Subcutaneous adipose tissue (tissue), 4 donors: ENCODE data around the gene NME4. TPM values are rescaled to one million over a fixed set of nuclear protein-coding genes. Genes with fewer than 3 reads are reported as not detected.

Experiments used
- CTCF ChIP-seq: fragments of 450-650 bp; IDR thresholded peaks from one replicate; pipeline ENCODE4 v1.5.1; 2016; ENCODE audit warnings: low read depth, mild to moderate bottlenecking, control low read depth, antibody characterized with exemption, moderate library complexity
- total RNA-seq, 4 donors: library from RNA; depleted of rRNA; stranded (reverse); fragments of >200 nt; gene quantifications; one replicate each; pipeline ENCODE4 v1.1.0, GENCODE V29; 2016

The NME4 gene
- total RNA-seq, 4 donors from 2014 or later = 62.1 to 120 (median 96.5) TPM

DNA sequence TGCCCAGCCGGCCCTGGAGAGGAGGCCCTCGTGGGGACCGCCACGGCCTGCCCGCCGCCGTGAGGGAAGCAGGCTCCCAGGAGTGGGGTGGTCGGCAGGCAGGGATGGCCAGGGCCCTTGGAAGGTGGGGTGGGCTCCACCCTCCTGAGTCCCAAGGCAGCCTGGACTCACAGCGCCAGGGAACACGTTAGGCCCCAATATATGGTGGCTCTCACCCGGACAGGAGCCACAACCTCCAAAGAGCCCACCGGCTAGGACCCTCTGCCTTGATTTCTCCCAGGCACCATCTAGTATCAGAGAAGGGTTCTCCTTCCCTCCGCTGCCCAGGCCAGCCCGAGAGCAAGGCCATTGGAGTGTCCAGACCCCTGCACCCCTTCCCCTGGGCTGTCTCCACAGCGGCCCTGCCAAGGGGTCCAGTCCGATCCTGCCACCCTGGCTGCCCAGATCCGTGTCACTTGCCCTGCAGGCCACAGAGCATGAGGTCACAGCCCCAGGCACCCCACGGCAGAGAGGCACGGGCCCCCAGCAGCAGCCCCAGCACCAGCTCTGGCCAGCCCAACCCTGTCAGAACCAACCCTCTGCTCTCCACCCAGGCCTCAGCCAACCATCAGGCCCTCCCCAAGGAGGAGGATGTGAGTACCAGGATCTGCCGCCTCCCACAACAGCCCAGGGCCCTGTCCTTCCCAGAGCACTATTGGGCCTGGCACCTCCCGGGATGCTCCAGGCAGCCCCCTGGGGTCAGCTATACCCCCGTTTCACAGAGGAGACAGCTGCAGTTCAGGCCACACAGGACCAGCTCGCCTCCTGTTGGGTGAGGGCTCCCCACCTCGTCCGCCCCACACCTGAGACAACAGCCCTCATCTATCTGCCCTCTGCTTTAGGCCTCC lies 43.4 kb upstream of the NME4 start:
- TF ChIP-seq CTCF = no peak

DNA sequence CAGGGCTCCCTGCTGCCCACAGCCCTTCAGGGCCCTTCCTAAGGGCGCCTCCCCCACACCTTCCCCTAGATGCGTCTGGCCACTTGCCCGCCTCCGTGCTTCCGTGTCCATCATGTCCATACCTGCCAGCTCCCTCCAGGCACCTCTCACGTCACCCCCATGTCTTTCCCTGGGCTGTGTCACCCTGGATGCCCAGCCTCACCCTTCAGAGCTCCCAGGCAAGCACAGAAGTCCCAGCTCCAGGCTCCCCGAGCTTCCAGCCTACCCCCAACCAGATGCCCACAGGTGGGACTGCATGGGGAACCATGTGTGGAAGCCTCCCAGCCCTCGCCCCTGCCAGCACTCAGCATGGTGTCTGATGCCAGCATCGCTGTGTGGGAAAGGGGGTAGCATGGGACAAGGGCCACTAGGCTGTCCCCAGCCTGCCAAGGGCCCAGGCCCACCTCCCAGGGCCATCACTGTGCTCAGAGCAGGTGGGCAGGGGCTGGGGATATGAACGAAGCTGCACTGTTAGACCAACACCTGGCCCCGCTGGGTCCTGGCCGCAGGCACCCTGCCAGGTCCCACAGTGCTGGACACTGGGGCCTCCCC lies 42.6 kb upstream of the NME4 start:
- no peak for TF ChIP-seq CTCF

- no peak for TF ChIP-seq CTCF
These were observed 42.0 kb upstream of the NME4 start for GRCh38 chr16:354971-355461.

GRCh38 chr16:356741-357140 lies 40.3 kb upstream of the NME4 start:
- no peak for TF ChIP-seq CTCF

- no peak for TF ChIP-seq CTCF
These were observed 37.8 kb upstream of the NME4 start for GRCh38 chr16:359067-359763.

DNA sequence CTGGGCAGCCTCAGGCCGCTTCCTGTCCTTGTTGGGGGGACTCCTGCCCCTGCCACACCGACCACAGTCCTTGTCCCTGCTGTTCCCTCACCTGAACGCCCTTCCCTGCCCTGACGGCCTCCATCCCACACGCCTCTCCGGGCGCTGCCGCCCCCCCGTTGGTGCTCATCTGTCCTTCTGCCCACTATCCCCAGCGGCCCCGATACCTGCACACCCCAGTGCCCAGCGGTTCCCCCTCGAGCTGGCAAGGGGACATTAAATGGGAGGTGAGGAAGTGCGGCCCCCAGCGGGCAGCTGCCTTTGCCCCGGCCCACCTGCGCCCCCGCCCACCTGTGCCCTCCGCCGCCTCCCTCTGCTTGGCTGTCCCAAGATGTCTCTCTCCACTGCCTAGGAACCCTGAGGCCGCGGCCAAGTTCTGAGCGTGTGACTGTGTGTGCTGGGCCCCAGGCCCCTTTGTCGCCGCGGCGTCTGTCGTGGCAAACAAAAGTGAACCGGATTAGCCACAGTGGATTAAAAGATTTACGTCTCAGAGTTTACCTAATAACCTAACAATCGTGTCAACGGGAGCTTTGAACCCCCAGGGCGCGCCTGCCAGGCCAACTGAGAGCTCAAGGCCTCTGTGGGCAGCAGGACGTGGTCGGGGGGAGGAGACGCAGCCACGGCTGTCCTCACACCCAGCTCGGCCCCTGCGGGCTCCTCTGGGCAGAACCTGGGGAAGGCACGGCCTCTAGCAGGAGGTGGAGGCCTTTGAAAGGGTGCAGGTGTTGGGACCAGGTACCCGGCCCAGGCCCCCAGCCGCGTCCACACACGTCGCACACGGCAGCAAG lies 36.9 kb upstream of the NME4 start:
- no peak for TF ChIP-seq CTCF
